GM18517 (cell line): Measurements from ENCODE around the gene FOSB.

ENCODE experiments used
- ATAC-seq: cut with Tn5 transposase; IDR thresholded peaks from one replicate; pipeline ENCODE4 v1.9.1; 2021; ENCODE audit warnings: mild to moderate bottlenecking, moderate library complexity; ENCODE audit not compliant: unreplicated experiment

FOSB gene

GRCh38 chr19:45442408-45442777 is 25.4 kb upstream of the FOSB start:
- no peak for ATAC-seq

- ATAC-seq, result no peak
Measured at GRCh38 chr19:45442778-45443461, 24.9 kb upstream of the FOSB start.

GRCh38 chr19:45443462-45444317 is 24.1 kb upstream of the FOSB start:
- ATAC-seq, result no peak

- no peak for ATAC-seq
Measured at GRCh38 chr19:45444318-45445041, 23.3 kb upstream of the FOSB start.

- no peak for ATAC-seq
Measured at GRCh38 chr19:45445139-45445538, 22.7 kb upstream of the FOSB start.

GRCh38 chr19:45446295-45446694 is 21.5 kb upstream of the FOSB start:
- ATAC-seq, result no peak

GRCh38 chr19:45446944-45447343 is 20.9 kb upstream of the FOSB start:
- ATAC-seq, result no peak

GRCh38 chr19:45448425-45448756 is 19.4 kb upstream of the FOSB start:
- ATAC-seq, result no peak

- no peak for ATAC-seq
Measured at GRCh38 chr19:45448887-45449299, 18.9 kb upstream of the FOSB start.

GRCh38 chr19:45450012-45450333 is 17.8 kb upstream of the FOSB start:
- ATAC-seq, result no peak

GRCh38 chr19:45451131-45451849 is 16.5 kb upstream of the FOSB start:
- peak; percentile 24 for ATAC-seq

- ATAC-seq, result no peak
Measured at GRCh38 chr19:45451850-45452387, 15.9 kb upstream of the FOSB start.

GRCh38 chr19:45455707-45456499 is 11.9 kb upstream of the FOSB start:
- ATAC-seq, result no peak

GRCh38 chr19:45456500-45456815 is 11.3 kb upstream of the FOSB start:
- ATAC-seq, result no peak

- no peak for ATAC-seq
Measured at GRCh38 chr19:45457776-45458175, 10.0 kb upstream of the FOSB start.

GRCh38 chr19:45460807-45461347 is 6.9 kb upstream of the FOSB start:
- ATAC-seq, result no peak

- ATAC-seq, result no peak
Measured at GRCh38 chr19:45462174-45462573, 5.6 kb upstream of the FOSB start.

- ATAC-seq, result no peak
Measured at GRCh38 chr19:45463241-45463640, 4.6 kb upstream of the FOSB start.

- no peak for ATAC-seq
Measured at GRCh38 chr19:45464274-45464673, 3.5 kb upstream of the FOSB start.

- ATAC-seq, result no peak
Measured at GRCh38 chr19:45464852-45465441, 2.8 kb upstream of the FOSB start.
